Hematopoietic multipotent progenitor cell treated with erythropoietin and hydrocortisone succinate and interleukin-3 and kit ligand, for 6 days (in vitro differentiated cells): ENCODE data around the gene HSPA1B.
"Not testable (repeated sequence)": the region's sequence is repeated elsewhere in the genome, so short reads cannot be mapped to it uniquely, and the experiment has no call there.

ENCODE experiments used
- DNase-seq: peaks from one replicate; pipeline ENCODE4 v3.0.0-alpha.2; 2015

Gene HSPA1B

DNA sequence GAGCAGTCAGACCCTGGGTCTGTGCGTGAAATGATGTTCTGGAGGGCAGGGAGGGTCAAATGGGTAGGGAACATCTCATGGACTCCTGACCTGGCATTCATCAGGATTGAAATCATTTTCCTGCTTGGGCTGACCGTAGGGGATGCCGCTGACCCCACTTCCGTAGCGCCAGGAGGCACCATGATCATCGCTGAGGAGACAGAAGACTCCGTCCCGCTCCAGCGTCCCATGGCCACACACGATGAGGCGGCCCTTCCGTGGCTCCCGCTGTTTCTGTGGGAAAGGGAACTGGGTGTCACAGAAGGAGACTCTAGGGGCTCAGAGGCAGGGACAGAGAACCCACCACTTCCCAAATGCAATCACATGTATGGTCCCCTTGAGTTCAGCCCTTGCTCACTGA, 32.8 kb downstream of the HSPA1B start:
- no peak for DNase-seq

DNA sequence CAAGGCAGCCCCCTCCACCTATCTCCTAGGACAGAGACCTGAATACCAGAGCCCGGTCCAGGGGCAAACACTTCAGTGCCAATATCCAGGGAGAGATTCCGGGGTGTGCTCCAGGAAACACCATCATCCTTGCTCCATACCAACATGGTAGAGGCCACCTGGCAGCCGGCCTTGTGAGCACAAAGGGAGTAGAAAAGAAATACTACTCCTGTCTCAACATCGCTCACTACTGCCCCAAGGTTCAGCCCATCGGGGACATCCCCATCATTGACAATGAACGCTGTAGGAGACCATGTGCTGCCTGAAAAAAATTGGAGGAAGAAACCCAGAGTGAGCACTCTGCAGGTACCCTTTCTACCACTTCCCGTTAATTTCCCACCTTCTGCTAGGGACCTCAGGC, 33.6 kb downstream of the HSPA1B start:
- DNase-seq = no peak

DNA sequence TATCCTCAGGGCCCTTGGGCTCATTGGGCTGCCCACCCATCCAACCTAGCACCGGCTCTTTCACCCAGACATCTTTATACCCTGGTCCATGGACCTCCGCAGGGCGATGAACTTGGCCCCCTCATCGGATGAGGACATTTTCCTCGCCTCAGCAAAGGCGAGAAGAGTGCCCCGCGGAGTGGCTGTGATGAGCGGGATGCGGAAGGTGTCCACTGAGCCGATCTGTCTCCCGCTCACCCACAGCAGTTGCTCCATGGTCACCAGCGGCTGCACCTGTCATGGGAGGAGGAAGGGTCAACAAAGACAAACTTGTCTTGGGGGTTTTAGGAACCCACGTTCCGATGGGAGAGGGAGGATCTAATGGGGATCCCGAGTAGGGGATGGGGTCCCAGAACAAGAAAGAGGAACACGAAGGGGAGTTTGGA, 34.4 kb downstream of the HSPA1B start:
- DNase-seq = no peak

DNA sequence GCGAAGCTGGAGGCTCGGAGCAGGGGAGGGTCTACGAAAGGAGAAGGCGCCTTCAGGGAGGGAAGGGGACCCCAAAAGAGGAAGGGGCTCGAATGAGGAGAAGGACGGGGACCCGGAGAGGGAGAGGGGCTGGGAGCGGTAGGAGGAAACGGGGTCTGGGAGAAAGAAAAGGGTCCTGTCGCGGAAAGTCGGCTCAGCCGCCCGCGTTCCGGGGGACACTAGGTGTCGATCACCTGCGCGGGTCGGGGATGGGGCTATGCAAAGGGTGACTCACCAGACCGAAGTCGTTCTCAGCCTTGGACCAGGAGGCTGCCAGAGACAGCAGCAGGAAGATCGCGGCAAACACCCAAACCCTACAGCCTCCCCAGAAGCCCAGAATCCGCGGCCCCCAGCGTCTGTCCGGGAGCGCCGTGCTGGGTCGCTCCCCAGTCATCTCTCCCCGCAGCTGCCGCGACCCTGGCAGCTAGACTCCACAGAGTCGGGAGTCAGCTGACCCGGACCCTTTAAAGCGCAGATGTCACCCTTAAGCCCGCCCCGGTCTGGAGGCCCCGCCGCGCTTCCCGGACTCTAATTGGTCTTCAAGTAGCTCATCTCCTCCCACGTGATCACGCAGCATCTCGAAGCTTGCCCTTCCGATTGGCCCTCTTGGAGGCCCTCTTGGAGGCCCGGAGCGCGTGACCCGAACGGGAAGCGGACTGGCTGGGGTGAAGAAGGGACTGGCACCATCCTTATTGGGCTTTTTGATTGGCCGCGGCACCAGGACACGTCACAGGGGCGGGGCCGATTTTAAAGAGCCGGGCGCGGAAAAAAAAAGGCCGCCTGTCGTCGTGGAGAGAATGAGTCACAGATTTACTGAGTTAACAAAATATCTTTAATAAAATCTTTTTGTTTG, 35.1 kb downstream of the HSPA1B start, which contains the start of gene NEU1:
NEU1 (minus strand) TSS at position 478 of the 892 bp plus-strand sequence; CDS start at position 433, 45 bp downstream.
- peak; percentile 100 for DNase-seq

DNA sequence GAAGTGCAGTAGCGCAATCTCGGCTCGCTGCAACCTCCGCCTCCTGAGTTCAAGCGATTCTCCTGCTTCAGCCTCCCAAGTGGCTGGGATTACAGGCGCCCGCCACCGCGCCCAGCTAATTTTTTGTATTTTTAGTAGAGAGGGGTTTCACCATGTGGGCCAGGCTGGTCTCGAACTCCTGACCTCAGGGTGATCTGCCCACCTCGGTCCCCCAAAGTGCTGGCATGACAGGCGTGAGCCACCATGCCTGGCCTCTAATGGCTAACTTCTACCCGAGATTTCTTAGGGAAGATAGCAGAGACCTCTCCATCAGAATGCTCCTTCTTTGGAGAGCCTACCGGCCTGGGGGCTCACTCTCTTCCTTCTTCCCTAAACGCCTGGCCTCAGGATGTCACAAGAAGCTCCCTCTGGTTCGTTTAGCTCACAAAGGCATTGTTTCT, 36.6 kb downstream of the HSPA1B start:
- not testable (repeated sequence) for DNase-seq

DNA sequence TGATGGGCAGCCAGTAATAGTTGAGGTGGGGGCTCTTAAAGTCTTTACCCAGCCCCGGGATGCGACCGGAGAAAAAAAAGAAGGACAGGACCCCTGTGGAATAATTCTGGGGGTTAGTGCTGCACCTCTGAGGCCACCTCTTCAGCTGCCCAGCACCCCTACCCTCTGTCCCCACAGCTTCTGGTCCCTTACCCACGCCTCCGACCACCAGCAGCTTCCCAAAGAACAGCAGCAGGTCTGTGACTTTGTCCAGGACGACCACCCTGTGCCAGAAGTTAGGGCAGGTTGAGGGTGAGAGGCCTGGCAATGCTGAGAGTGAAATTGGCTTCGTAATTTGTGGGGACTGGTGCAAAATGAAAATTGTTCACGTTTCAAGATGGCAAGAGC, 37.3 kb downstream of the HSPA1B start:
- no peak for DNase-seq

DNA sequence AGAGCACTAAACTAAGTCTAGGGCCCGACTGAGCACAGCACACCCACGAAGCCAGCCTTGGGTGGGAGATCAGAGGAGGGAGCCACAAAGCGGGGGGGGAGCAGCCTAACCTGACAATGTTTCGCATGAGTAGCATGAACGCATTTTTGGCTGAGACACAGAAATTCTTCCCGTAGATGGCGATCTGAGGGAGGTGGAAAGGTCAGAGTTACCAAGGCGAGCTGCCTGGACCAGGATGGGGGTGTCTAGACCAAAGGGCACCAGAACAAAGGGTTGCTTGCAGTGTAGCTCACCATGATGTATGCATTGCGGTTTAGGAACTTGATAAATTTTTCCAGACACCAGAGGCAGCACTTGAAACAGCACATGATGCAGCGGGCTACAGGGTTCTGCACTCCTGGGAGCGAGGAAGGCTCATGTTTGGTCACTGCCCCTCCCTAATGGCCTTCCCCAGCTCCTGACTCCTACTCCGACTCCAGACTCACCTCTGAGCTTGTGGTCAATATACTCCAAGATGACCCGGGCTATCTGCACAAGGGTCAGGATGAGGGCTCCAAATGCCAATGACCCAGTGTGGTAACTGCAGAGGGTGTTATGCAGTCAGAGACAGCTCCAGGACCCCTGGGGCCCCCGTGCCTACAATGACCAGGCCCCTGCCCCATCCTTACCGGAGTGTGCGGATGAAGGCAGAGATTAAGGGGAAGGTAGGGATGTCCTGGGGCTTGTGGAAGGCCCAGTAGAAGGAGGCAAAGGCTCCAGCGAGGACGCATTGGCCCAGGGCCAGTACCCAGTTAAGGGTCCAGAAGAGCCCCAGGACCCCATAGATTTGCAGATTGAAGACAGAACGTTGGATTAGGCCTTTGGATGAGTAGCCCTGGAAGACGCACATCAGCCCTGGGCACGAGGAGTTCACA, 37.9 kb downstream of the HSPA1B start:
- no peak for DNase-seq

DNA sequence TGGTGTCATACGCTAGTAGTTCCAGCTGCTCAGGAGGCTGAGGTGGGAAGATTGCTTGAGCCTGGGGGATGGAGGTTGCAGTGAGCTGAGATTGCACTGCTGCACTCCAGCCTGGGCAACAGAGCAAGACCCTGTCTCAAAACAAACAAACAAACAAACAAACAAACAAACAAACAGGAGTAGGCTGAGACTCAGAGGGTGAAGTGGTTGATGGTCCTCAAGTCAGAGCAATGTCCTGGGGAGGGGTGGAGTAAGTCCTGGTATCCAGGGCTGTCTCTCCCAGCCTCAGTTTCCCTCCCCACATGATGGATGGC, 41.1 kb downstream of the HSPA1B start:
- DNase-seq = not testable (repeated sequence)

DNA sequence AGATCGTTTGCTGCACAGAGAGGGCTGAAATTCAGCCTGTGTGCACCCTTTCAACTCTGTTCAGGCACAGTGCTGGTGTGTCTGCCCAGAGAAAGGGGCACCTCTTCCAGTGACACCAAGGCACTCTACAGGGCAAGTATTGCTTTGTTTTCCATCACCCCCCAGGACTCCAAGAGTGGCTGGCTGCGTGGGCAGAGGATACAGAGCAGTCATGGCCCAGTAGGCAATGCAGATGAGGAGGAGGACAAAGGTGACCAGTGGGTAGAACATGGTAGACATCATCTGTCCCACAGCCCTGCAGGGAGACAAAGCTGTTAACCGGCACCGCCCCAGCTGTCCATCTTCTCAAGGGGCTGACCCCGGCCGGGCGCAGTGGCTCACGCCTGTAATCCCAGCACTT, 41.8 kb downstream of the HSPA1B start:
- no peak for DNase-seq

DNA sequence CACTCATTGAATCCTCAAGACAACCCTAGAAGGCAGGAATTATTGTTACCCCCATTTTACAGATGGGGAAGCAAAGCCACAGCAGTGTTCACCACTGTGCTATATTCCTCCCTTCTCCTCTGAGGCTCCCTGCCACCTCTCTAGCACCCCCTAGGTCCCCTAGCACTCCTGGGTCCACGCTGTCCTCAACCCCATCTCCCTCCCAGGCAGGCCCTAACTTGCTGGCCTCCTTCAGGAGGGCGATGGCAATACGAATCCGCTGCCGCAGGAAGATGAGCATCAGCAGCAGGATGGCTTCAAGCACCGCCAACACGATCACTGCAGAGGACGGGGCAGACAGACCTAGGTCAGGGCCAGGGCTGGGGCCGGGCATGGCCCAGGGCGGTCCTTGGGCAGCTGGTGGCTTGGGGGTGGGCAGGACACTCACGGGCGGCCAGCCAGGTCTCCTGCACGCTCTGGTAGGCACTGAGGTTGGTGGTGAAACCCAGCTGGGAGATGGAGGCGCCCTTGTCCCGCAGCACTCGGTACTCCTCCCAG, 42.9 kb downstream of the HSPA1B start:
- DNase-seq = peak; percentile 33

DNA sequence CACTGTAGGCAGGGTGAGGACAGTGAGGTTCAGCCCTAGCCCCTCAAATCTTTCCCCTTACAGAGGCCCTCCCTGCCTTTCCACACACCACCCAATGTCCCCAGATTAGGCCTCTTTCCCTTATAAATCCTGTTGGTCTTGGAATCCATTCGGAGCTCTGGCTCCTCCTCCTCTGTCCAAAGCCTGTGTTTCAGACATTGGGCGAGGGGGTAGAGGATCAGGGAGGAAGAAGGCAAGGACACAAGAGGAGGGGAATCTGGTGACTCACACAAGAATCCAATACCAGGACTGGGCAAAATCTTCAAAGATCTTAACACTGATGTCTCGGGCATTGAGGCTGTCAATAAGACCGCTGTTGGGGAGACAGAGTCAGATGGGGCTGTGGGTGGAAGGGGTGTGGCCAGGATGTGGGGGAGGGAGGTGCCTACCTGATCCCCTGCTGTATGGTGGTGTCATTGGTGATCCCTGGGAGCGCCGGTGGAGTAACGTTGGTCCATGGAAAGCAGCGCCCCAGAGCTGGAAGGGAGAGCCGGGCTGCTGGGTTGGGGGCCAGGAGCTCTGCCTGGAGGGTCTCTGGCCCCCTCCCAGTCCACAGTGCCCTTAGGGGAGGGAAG, 43.6 kb downstream of the HSPA1B start:
- no peak for DNase-seq

DNA sequence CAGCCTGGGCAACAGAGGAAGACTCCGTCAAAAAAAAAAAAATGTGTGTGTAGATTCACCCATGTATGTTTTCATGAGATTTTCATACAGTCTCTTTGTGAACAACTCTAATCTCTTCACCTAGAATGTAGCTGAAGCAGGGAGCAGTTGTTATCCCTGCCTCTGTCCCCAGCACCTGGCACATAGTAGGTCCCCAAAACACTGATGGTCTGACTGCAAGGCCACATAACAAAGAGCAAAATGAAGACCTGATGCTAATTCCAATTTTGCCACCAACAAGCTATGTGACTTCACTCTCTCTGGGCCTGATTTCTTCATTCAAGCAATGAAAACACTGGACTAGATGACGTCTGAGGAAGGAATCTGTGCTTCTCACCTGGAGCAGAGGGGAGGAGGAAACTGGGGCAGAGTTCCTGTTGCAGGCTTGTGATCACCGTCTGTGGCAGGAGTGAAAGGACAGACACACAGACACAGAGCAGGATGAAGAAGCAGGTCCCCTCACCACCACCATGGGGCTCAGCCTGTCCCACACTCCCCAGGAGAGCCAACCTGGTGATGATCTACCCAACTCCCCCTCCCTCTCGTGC, 46.6 kb downstream of the HSPA1B start:
- DNase-seq = no peak

DNA sequence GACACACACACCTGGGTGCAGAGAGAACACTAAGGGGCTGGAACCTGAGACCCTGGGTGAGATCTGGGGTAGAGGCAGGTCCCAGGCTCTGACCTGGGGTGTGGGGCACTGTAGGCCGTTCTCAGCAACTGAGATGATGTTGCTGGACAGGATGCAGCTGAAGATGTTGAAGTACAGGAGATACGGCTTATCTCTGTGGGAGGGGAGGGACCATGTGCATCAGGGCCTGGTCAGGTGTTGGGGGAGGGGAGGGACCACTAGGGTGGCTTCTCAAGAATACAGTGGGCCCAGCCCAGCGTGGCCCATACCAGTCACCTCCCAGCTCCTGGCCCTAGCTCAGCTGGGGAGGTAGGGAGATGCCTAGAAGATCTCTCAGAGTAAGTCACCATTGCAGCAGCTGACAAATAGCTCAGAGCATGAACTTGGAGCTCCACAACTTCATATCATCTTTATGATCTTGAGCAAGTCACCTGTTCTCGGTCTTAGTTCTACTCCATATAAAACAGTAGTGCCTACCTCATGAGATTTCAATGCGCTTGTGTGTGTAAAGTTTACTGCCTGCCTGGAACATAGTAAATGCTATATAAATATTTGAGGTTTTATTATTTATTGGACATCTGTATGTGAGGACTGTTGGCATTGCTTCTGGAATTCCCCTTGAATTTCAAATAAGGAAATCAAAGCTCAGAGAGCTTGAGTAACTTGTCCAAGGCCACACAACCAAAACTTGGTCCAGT, 47.5 kb downstream of the HSPA1B start:
- no peak for DNase-seq

DNA sequence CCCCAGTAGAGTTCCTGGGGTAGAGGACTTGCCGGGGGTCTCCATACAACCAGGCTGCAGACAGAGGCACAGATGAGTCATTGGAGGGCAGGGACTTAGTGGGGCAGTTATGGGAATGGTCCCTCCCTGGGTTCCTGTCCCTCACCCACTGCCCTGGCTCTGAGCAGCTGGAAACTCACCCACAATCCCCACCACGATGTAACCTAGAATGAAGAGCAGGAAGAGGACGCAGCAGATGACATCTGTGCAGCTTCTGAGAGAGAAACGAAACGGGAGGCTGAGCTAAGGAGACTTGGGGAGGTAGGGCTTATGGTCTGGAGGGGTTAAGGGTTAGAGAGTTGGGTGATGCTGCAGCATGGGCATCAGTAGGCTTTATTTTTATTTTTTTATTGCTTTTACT, 48.3 kb downstream of the HSPA1B start:
- no peak for DNase-seq

DNA sequence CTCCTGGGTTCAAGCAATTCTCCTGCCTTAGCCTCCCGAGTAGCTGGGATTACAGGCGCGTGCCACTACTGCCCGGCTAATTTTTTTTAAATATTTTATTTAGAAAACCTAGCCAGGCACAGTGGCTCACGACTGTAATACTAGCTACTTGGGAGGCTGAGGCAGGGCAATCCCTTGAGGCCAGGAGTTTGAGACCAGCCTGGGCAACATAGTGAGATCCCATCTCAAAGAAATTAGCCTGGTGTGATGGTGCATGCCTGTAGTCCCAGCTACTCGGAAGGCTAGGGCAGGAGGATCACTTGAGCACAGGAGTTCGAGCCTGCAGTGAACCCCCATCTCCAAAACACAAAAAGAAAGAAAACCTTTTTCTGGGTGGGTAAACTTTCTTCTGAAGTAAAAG, 48.8 kb downstream of the HSPA1B start:
- DNase-seq = no peak

DNA sequence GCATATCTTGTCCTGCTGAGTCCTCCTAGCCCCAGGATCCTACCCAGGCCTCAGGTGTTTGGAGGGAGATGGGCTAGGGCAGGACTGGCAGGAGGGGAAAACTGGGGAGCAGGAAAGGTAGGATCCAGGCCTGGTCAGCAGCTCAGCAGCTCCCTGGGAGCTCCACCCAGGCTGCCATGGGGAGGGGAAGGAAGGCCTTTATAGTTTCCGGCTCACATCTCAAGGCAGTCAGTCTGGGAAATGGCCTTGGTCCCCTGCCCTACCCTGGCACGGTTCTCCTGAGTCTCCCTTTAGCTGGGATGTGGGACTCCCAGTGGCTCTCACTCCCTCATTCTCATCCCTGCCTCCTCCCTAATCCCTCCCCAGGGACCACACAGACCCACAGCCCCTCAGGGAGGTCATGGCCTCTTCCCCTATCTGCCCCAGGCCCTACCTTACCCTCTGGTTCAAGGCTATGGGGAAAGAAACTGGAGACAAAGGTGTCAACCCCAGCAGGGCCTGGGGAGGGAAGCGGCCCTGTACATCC, 49.6 kb downstream of the HSPA1B start:
- no peak for DNase-seq

DNA sequence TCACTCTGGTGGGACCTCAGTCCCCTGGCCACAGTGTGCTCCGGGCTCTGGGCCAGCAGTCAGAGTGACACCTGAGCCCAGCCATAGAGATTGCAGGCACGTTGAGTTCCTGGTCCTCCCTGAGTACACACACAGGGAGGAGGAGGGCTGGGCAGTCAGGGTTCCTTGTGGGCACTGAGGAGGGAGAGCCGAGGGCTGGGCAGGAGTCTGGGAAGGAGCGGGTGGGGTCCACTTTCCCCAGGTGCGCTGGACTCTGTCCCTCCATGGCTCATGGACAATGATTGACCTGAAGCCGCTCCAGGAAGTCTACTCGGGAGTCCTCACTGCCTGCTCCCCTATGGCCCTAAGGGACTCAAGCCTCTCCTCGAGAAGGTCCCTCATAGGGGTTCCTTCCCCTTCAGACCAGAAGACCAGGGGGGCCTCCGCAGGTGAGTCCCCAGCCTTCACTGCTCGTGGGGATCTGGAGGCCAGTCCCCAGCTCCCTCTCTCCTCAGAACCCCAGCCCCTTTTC, 50.2 kb downstream of the HSPA1B start:
- DNase-seq = no peak

DNA sequence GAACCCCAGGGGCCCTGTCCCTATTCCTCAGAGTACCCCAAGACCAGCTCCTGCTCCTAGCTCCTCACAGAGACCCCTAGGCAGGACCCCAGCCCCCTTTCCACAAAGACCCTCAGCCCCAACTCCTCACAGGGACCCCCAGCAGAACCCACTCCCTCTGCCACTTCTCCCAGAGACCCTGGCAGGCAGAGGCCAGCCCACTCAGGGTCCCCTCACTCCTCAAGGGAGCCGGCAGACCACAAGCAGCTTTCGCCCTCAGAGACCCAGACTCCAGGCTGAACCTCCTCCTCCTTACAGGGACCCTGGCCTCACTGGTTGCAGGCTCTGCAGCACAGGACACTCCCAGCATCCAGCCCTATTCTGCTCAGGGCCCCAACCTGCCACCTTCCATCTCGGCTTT, 50.7 kb downstream of the HSPA1B start:
- no peak for DNase-seq

DNA sequence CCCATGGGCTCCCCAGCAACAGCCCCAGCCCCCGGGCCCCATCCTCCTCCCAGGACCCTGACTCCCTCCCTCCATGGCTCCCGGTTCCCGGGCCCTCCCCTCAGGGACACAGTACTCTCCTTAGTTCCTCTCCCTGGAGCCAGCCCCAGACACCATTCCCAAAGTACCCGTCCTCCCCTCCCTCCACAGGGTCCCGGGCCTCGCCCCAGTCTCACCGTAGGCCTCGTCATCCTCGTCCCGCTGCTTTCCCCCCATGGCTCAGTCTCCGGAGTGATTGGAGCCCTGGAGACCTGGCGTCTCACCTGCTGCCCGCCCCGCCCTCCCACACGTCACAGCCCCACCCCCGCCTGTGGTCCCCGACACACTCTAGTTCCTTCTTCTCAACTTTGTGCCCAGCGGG, 51.2 kb downstream of the HSPA1B start, which contains the start of gene SLC44A4:
SLC44A4 (minus strand) TSS at position 272 of the 400 bp plus-strand sequence; CDS start at position 255, 17 bp downstream.
- DNase-seq = no peak

DNA sequence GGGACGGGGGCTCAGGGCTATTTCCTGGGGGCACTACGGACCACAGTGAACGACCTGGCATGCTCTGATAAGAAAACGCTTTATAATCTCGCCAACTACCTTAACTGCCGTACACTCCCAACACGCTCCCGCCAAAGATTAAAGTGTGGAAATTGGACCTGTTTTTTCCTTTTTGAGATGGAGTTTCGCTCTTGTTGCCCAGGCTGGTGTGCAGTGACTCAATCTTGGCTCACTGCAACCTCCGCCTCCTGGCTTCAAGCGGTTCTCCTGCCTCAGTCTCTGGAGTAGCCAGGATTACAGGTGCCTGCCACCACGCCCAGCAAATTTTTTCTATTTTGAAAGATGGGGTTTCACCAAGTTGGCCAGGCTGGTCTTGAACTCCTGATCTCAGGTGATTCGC, 51.6 kb downstream of the HSPA1B start:
- peak; percentile 40 for DNase-seq
